ENCODE measurements around the gene EML4.

EML4 gene

GRCh38 chr2:42217307-42217706 lies 48.2 kb downstream of the EML4 start:
- Mint-ChIP-seq H3K36me3 (peaks cover 6% of the 10 kb centered on the region), H3K27ac (peak overlapping the region; percentile 23), H3K4me1 (peaks cover 50% of the 10 kb centered on the region), H3K4me3 (no peak overlapping the region), H3K9me3 (no peaks in the 10 kb centered on the region)
- ATAC-seq (no peak), DNase-seq (ENCODE audit: low spot score in 2 of 2) (no peak)

DNA sequence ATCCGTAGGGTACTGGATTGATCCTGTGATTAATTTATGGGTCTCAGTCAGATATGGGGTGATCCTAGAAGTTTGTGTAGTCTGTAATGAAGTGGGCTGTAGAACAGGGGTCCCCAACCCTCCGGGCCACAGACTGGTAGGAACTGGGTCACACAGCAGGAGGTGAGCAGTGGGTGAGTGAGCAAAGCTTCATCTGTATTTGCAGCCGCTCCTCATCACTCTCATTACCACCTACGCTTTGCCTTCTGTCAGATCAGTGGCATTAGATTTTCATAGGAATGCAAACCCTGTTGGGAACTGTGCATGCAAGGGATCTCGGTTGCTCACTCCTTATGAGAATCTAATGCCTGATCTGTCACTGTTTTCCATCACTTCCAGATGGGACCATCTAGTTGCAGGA lies 48.8 kb downstream of the EML4 start:
- Mint-ChIP-seq H3K4me3 (no peak overlapping the region), H3K4me1 (peaks cover 45% of the 10 kb centered on the region), H3K36me3 (peaks cover 7% of the 10 kb centered on the region), H3K27ac (peak overlapping the region; percentile 23), H3K9me3 (no peaks in the 10 kb centered on the region)
- ATAC-seq (no peak), DNase-seq (ENCODE audit: low spot score in 2 of 2) (no peak)

DNA sequence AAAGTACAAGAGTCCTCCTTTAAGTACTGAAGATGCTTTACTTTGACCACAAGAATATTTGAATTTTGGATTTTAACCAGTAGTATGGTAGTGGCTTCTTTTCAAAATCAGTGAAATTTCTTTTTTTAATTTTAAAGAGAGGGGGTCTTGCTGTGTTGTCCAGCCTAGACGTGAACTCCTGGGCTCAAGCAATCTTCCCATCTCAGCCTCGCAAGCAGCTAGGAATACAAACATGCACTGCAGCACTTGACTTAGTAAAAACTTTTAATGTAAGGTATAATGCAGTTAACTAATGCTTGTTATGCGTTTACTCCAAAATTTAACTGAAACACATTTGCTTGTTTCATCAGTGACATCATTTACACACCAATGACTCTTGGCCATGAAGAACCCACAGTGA lies 49.6 kb downstream of the EML4 start:
- no peak overlapping the region for H3K4me3 Mint-ChIP-seq
- no peak for DNase-seq (ENCODE audit: low spot score in 2 of 2)
- H3K4me1 Mint-ChIP-seq, result peaks cover 48% of the 10 kb centered on the region
- H3K27ac Mint-ChIP-seq, result no peak overlapping the region
- ATAC-seq, result no peak
- H3K9me3 Mint-ChIP-seq, result no peaks in the 10 kb centered on the region
- H3K36me3 Mint-ChIP-seq, result peaks cover 11% of the 10 kb centered on the region

GRCh38 chr2:42219160-42219559 lies 50.0 kb downstream of the EML4 start:
- no peaks in the 10 kb centered on the region for H3K9me3 Mint-ChIP-seq
- no peak overlapping the region for H3K27ac Mint-ChIP-seq
- DNase-seq (ENCODE audit: low spot score in 2 of 2) (no peak), ATAC-seq (no peak)
- H3K4me1 Mint-ChIP-seq, result peaks cover 53% of the 10 kb centered on the region
- peaks cover 11% of the 10 kb centered on the region for H3K36me3 Mint-ChIP-seq
- H3K4me3 Mint-ChIP-seq, result no peak overlapping the region

DNA sequence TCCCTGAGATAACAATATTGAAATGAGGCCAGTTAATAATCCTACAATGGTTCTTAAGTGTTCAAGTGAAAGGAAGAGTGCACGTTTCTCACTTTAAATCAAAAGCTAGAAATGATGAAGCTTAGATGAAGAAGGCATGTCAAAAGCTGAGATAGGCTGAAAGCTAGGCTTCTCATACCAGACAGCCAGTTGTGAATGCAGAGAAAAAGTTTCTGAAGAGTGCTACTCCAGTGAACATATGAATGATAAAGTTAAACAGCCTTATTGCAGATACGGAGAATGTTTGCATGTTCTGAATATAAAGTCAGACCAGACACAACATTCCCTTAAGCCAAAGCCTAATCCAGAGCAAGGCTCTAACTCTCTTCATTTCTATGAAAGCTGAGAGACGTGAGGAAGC lies 51.4 kb downstream of the EML4 start:
- ATAC-seq (peak; percentile 43), DNase-seq (ENCODE audit: low spot score in 2 of 2) (no peak)
- Mint-ChIP-seq H3K36me3 (peaks cover 11% of the 10 kb centered on the region), H3K27ac (no peak overlapping the region), H3K9me3 (no peaks in the 10 kb centered on the region), H3K4me1 (peaks cover 57% of the 10 kb centered on the region), H3K4me3 (no peak overlapping the region)

DNA sequence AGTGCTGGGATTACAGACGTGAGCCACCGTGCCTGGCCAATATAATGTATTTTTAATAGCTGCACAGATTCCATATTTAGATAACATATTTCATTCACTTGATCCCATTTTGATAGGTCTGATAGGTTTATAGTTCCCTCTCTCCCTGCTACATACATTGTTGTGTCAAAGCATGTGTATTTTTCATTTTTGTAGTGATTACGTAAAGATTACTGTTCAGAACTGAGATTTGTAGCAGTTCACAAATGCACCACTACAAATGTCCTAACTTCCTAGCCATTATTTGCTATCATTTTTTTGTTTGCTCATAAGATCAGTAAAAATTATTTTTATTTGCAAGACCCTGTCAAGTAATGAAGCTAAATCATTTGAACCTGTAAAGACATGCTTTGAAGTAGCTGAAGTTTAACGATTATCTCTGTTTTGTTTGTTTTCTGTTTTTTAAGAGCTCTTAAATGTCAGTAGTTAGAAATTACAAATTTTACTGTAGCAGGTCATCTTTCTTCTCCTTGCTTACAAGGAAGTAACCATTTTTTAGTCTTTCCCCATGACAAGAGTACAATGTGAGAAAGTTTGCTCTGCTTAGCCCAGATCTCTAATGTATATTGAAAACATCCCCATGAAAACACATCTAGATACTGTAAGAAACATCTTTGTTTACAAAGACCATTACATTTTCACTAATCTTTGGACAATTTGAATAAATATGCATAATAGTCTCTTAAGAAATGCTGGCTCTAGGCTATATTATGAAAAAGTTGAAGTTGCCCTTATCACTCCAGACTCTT lies 54.1 kb downstream of the EML4 start:
- peaks cover 59% of the 10 kb centered on the region for H3K4me1 Mint-ChIP-seq
- no peaks in the 10 kb centered on the region for H3K9me3 Mint-ChIP-seq

GRCh38 chr2:42223855-42224268 lies 54.7 kb downstream of the EML4 start:
- DNase-seq (ENCODE audit: low spot score in 2 of 2) (no peak), ATAC-seq (no peak)
- H3K4me1 Mint-ChIP-seq, result peaks cover 53% of the 10 kb centered on the region
- peak overlapping the region; percentile 17 for H3K27ac Mint-ChIP-seq
- no peaks in the 10 kb centered on the region for H3K9me3 Mint-ChIP-seq
- H3K4me3 Mint-ChIP-seq, result no peak overlapping the region
- peaks cover 11% of the 10 kb centered on the region for H3K36me3 Mint-ChIP-seq

More for the DNA sequence above, 54.1 kb downstream of the EML4 start:
- H3K4me3 Mint-ChIP-seq, result no peak overlapping the region
- DNase-seq (ENCODE audit: low spot score in 2 of 2) (no peak), ATAC-seq (no peak)
- H3K27ac Mint-ChIP-seq, result peak overlapping the region; percentile 5
- H3K36me3 Mint-ChIP-seq, result peaks cover 11% of the 10 kb centered on the region

GRCh38 chr2:42224422-42225067 lies 55.4 kb downstream of the EML4 start:
- ATAC-seq, result no peak
- Mint-ChIP-seq H3K9me3 (no peaks in the 10 kb centered on the region), H3K27ac (peak overlapping the region; percentile 17), H3K4me3 (no peak overlapping the region), H3K36me3 (peaks cover 11% of the 10 kb centered on the region), H3K4me1 (peaks cover 54% of the 10 kb centered on the region)
- no peak for DNase-seq (ENCODE audit: low spot score in 2 of 2)

DNA sequence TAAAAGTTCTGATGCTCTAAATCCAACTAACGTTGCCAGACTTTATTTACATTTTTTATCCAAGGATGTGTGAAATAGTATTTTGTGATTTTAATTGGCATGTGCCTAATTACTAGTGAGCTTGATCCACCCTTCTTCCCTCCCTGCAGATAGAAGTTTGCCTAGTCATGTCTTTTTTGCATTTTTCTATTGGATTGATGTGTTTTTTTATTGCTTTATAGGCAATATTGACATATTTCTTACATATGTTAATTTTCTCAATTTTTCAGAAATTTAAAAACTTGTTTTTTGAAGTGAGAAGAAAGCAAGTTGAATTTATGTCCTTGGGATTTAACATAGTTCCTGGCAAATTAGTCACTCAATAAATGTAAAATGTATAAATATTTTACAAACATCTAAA lies 56.4 kb downstream of the EML4 start:
- Mint-ChIP-seq H3K4me3 (no peak overlapping the region), H3K4me1 (peaks cover 56% of the 10 kb centered on the region), H3K9me3 (no peaks in the 10 kb centered on the region), H3K27ac (no peak overlapping the region), H3K36me3 (peaks cover 11% of the 10 kb centered on the region)
- ATAC-seq (no peak), DNase-seq (ENCODE audit: low spot score in 2 of 2) (no peak)

DNA sequence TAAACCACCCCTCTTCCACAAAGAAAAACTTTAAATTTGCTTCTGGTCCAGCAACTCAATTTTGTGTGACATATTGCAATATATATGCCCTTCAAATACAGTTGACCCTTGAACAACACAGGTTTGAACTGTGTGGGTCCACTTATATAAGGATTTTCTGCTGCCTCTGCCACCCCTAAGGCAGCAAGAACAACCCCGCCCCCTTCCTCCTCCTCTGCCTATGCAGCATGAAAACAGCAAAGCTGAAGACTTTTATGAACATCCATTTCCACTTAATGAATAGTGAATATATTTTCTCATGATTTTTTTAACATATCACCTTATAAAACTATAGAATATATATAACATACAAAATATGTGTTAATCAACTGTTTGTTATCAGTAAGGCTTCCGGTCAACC lies 58.3 kb downstream of the EML4 start:
- no peak overlapping the region for H3K4me3 Mint-ChIP-seq
- H3K27ac Mint-ChIP-seq, result no peak overlapping the region
- peaks cover 6% of the 10 kb centered on the region for H3K36me3 Mint-ChIP-seq
- peaks cover 69% of the 10 kb centered on the region for H3K4me1 Mint-ChIP-seq
- no peaks in the 10 kb centered on the region for H3K9me3 Mint-ChIP-seq
- DNase-seq (ENCODE audit: low spot score in 2 of 2), result no peak
- no peak for ATAC-seq

DNA sequence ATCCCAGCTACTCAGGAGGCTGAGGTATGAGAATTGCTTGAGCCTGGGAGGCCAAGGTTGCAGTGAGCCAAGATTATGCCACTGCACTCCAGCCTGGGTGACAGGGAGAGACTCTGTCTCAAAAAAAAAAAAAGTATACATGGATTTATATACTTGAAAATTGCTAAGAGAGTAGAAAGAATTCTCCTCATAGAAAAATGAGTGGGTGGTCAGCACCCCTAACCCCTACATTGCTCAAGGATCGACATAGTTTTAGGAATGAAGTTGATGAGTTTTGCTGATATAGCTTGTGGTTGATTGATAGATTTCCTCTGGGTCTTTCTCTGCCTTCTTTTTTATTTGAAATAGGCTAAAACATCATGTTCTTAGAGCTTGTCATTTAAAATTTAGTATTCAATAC lies 58.9 kb downstream of the EML4 start:
- H3K4me3 Mint-ChIP-seq, result no peak overlapping the region
- H3K9me3 Mint-ChIP-seq, result no peaks in the 10 kb centered on the region
- peaks cover 3% of the 10 kb centered on the region for H3K36me3 Mint-ChIP-seq
- H3K4me1 Mint-ChIP-seq, result peaks cover 69% of the 10 kb centered on the region
- H3K27ac Mint-ChIP-seq, result no peak overlapping the region
- DNase-seq (ENCODE audit: low spot score in 2 of 2) (no peak), ATAC-seq (no peak)

DNA sequence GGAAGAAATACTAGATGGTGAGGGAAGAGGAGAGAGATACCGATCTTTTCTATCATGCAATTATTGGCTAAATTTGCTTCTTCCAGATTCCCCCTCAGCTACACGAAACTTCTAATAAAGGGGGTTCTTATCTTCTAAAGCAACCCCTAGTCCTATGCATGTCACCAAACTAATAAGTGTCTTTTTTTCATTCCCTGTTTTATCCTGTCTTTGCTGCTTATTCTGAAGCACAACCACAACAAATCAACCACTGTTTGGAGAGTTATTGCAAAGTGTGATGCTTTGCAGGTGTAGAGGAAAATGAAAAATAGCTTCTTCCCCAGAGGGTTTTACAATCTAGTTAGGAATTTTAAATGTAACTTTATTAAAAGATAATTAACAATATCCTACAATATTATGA lies 60.8 kb downstream of the EML4 start:
- ATAC-seq (no peak), DNase-seq (ENCODE audit: low spot score in 2 of 2) (no peak)
- no peaks in the 10 kb centered on the region for H3K9me3 Mint-ChIP-seq
- no peak overlapping the region for H3K27ac Mint-ChIP-seq
- H3K36me3 Mint-ChIP-seq, result no peaks in the 10 kb centered on the region
- no peak overlapping the region for H3K4me3 Mint-ChIP-seq
- H3K4me1 Mint-ChIP-seq, result peaks cover 56% of the 10 kb centered on the region

DNA sequence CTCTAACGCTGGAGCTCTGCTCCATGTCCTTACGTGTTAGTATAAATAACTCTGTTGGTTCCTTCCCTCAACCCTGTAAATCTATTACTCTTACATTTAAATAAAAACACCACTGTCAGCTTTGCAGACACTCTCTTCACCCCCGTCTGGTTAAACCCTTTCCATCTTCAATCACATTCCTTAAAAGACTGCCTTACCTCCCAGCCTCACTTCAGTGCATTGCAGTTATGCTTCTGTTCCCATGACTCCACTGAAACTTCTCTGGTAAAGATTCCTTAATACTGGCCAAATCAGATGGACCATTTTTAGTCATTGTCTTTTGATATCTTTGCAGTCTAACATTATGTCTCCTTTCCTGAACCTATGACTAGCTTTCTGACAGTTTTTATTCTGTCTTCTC lies 61.7 kb downstream of the EML4 start:
- ATAC-seq (no peak), DNase-seq (ENCODE audit: low spot score in 2 of 2) (no peak)
- H3K9me3 Mint-ChIP-seq, result no peaks in the 10 kb centered on the region
- no peak overlapping the region for H3K4me3 Mint-ChIP-seq
- peaks cover 56% of the 10 kb centered on the region for H3K4me1 Mint-ChIP-seq
- H3K27ac Mint-ChIP-seq, result peak overlapping the region; percentile 7
- H3K36me3 Mint-ChIP-seq, result no peaks in the 10 kb centered on the region

DNA sequence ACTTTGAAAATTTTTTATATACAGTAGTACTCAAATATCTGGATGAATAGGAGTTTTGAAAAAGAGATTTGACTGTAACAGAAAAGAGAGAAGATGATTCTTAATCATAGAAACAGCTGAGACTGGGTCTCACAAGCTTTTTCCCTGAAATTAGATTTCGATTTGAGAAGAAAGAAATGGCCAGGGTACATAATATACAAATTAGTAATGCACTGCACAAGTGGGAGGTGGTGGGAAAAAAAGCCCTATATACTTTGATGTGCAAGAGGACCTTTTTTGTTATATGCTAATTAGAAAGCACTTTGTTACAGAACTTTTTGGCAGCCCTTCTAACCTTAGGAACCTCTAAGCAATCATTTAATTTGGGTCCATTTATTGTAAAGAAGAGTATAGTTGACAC lies 62.9 kb downstream of the EML4 start:
- H3K36me3 Mint-ChIP-seq, result no peaks in the 10 kb centered on the region
- H3K9me3 Mint-ChIP-seq, result no peaks in the 10 kb centered on the region
- H3K4me1 Mint-ChIP-seq, result peaks cover 59% of the 10 kb centered on the region
- peak; percentile 86 for ATAC-seq
- no peak for DNase-seq (ENCODE audit: low spot score in 2 of 2)
- H3K27ac Mint-ChIP-seq, result no peak overlapping the region
- H3K4me3 Mint-ChIP-seq, result no peak overlapping the region

DNA sequence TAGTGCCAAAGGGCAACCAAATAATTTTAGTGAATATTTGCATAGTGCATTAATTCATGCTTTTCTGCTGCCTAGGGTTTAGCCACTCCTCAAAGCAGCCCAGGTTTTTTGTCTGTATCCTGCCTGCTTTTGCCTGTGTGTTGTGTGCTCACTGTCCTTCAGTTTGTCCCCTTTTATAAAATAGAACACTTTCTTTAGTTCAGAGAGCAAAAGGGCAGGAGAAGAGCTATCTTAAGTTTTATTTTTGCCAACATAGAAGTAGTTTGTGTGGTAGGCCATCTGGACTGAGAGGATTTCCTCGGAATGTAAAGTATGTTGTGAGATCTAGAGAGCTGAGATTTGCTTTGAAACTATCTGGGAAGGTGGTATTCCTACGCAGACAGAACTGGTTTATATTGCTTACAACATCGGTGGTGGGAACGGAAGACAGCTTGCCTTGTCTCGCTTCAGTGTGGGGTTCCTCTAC lies 64.9 kb downstream of the EML4 start:
- Mint-ChIP-seq H3K4me1 (peaks cover 66% of the 10 kb centered on the region), H3K27ac (peak overlapping the region; percentile 15)
- no peak for DNase-seq (ENCODE audit: low spot score in 2 of 2)

GRCh38 chr2:42236911-42237310 lies 67.8 kb downstream of the EML4 start:
- Mint-ChIP-seq H3K4me3 (no peak overlapping the region), H3K36me3 (no peaks in the 10 kb centered on the region), H3K4me1 (peaks cover 70% of the 10 kb centered on the region), H3K27ac (peak overlapping the region; percentile 47), H3K9me3 (no peaks in the 10 kb centered on the region)
- ATAC-seq (no peak), DNase-seq (ENCODE audit: low spot score in 2 of 2) (no peak)

More for the DNA sequence above, 64.9 kb downstream of the EML4 start:
- no peak for ATAC-seq
- no peak overlapping the region for H3K4me3 Mint-ChIP-seq
- no peaks in the 10 kb centered on the region for H3K9me3 Mint-ChIP-seq
- no peaks in the 10 kb centered on the region for H3K36me3 Mint-ChIP-seq

Data from stimulated activated effector memory CD8-positive, alpha-beta T cell treated with anti-CD3 and anti-CD28 coated beads, Interleukin-12 subunit alpha, Interleukin-12 subunit beta, amount 100 ng/mL, for 72 hours (primary cell).